Left renal cortex interstitium (tissue), 4 donors: ENCODE data around the gene KCNH5. TPM values are rescaled to one million over a fixed set of nuclear protein-coding genes. Genes with fewer than 3 reads are reported as not detected.

Source experiments
- DNase-seq, 4 donors: peaks; one replicate each; pipeline ENCODE4 v3.0.0-alpha.2; 2013; ENCODE audit warnings: low read depth in 4 of 4, low spot score in 2 of 4, missing footprints in 1 of 4
- polyA plus RNA-seq, 4 donors: library from polyadenylated mRNA; unstranded; fragments of 120-200 nt; gene quantifications; one replicate each; pipeline ENCODE4 v1.2.1, GENCODE V29; 2013; ENCODE audit not compliant: insufficient read length in 4 of 4

KCNH5 gene
- polyA plus RNA-seq, 4 donors = 0.08 to 0.20 (median 0.13) TPM

DNA sequence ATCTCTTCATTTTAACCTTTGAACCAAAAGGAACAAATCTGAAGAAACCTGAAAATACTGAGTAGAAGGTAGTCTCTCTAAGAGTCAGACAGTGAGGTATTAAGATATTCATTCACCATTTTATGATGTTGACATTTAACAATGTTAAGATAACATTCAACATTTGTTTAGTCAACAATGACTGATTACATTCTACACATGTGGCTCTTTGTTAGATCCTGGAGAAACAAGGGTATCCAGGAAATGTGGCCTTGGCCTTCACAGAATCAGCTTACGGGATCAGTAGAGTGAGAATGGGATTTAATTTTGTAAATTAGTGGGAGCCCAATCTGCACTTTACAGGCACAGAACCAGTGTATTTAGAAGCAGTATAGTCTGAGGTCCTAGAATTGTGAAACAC lies 355.5 kb downstream of the KCNH5 start:
- no peak for DNase-seq

- DNase-seq = no peak
Measured at GRCh38 chr14:62687818-62688217, 357.4 kb downstream of the KCNH5 start.

- DNase-seq = no peak
Measured at GRCh38 chr14:62684376-62684775, 360.9 kb downstream of the KCNH5 start.

- no peak for DNase-seq
Measured at GRCh38 chr14:62682208-62682607, 363.1 kb downstream of the KCNH5 start.

GRCh38 chr14:62674563-62675237 lies 370.6 kb downstream of the KCNH5 start:
- DNase-seq = no peak

- DNase-seq = no peak
Measured at GRCh38 chr14:62673014-62673755, 372.1 kb downstream of the KCNH5 start.

GRCh38 chr14:62670526-62670925 lies 374.7 kb downstream of the KCNH5 start:
- DNase-seq = no peak

DNA sequence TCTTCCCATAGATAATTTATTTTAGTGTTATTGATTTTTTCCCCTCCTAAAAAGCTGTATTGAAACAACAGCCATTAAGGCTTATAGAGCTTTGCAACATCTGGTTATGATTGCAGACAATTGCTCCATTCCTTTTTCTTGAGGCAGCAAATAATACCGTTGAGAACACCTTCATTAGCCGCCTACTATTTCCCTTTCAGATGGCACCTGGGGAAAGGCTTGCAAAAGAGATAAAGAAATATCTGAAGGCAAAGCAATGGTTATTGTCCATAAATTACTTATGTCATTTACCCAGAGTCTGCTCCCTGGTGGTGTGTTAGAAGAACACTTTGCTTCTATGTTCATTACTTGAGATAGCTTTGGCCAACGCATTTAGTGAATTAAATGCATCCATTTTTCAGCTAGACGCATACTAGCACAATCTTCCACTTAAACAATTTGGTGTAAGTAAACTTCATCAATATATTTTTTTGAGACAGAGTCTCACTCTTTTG lies 377.8 kb downstream of the KCNH5 start:
- no peak for DNase-seq

DNA sequence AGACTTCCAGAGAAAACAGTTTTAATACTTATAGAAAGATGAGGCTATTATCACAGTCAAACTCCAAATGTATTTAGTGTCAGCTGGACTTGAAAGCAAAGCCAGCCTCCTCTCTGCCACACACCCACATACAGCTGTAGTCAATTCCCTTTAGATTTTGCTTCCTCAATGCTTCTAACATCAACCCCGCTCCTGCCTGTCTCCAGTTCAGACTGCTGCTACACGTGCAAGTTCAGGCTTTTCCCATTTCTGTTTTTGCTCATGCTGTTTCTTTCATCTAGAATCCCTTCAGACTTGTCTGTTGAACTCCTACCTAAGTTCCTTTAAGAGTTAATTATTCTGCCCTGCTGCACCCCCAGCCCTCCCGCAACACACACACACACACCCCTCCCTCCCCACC lies 380.0 kb downstream of the KCNH5 start:
- DNase-seq = no peak

- DNase-seq = no peak
Measured at GRCh38 chr14:62663456-62663821, 381.8 kb downstream of the KCNH5 start.

- no peak for DNase-seq
Measured at GRCh38 chr14:62662811-62663455, 382.3 kb downstream of the KCNH5 start.

GRCh38 chr14:62661818-62662217 lies 383.4 kb downstream of the KCNH5 start:
- no peak for DNase-seq

DNA sequence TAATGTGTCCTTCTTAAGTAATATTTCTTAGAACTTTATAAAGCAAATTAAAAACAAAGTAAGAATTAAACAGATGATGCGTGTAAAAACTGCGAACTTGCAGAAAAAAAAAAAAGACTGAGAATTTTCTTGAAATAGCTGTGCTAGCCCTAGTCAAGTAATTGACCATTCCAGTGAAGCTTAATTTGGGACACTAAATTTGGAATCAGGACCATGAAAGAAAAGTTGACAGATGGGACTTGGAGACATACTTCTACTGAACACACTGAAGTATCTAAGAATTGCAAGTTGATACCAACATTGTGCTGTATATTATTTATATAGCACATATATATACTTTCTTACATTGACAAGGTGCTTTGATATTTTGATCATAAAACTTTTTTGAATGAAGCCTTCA lies 386.6 kb downstream of the KCNH5 start:
- DNase-seq = no peak

GRCh38 chr14:62657376-62657775 lies 387.9 kb downstream of the KCNH5 start:
- no peak for DNase-seq

DNA sequence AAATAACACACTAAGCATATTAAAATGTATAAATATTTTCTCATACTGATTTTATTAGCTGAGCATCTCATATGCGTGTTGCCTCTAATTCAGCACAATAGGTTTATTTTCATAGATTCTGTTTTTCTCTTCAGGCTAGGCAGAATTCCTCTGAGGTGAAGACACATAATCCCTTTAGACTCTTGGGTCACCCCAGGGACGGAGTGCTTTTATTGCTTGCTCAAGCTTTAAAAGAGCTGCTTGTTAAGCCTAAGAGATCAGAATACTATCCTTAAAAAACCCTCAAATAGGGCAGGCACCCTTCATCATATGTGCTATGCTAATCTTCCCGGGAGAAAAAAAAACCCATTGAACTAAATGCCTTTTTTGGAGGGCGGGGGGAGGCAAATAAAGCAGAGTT lies 390.1 kb downstream of the KCNH5 start:
- DNase-seq = no peak

- no peak for DNase-seq
Measured at GRCh38 chr14:62654641-62655040, 390.6 kb downstream of the KCNH5 start.

Other genes with a start within 250 kb of the KCNH5 start
- 10 to 100 TPM; 18.3 to 24.8 (median 20.9) TPM for gene RHOJ, start 159.0 kb upstream of the KCNH5 start, polyA plus RNA-seq